HepG2 (cell line): ENCODE results near the gene FXYD6. TPM values are rescaled to one million over a fixed set of nuclear protein-coding genes. Genes with fewer than 3 reads are reported as not detected.

ENCODE experiments used
- CEBPB ChIP-seq: IDR thresholded peaks from 2 replicates; pipeline ENCODE4 v1.6.1; 2011; ENCODE audit warnings: low read depth, low read length, improper control_type of control experiment, borderline replicate concordance
- ELF3 ChIP-seq: IDR thresholded peaks from 2 replicates; pipeline ENCODE4 v1.6.1; 2016; ENCODE audit warnings: missing genetic modification reagents, missing compliant biosample characterization
- JUN ChIP-seq: sonication (generic); formaldehyde crosslinking; IDR thresholded peaks from 2 replicates; pipeline ENCODE4 v1.4.0; 2020; ENCODE audit warnings: mild to moderate bottlenecking, missing genetic modification reagents
- MAFF ChIP-seq: IDR thresholded peaks from 2 replicates; pipeline ENCODE4 v1.6.1; 2011; ENCODE audit warnings: low read depth, low read length, improper control_type of control experiment
- POLR2G ChIP-seq: fragments of 200-400 bp; formaldehyde crosslinking; IDR thresholded peaks from 2 replicates; pipeline ENCODE4 v1.6.1; 2018; ENCODE audit warnings: mild to moderate bottlenecking, low read depth, low read length, moderate library complexity
- PRPF4 ChIP-seq: fragments of 200-400 bp; formaldehyde crosslinking; IDR thresholded peaks from 2 replicates; pipeline ENCODE4 v1.6.1; 2016; ENCODE audit warnings: low read length, low read depth; ENCODE audit not compliant: poor library complexity, severe bottlenecking
- SIN3A ChIP-seq: IDR thresholded peaks from 2 replicates; pipeline ENCODE4 v1.6.1; 2011; ENCODE audit warnings: low read depth, mild to moderate bottlenecking, control low read depth, low read length, borderline replicate concordance
- SNAI1 ChIP-seq: sonication (generic); formaldehyde crosslinking; IDR thresholded peaks from 2 replicates; pipeline ENCODE4 v1.5.0; 2020; ENCODE audit warnings: mild to moderate bottlenecking, missing genetic modification reagents, borderline replicate concordance
- SOX6 ChIP-seq, 2 experiments: fragments of 450-650 bp in 1 of 2; sonication (generic) in 1 of 2; formaldehyde crosslinking in 1 of 2; IDR thresholded peaks; 2 replicates each; pipeline versions ENCODE4 v1.4.0 to v1.6.1; 2017 to 2020; ENCODE audit warnings: antibody characterized with exemption in 1 of 2, mild to moderate bottlenecking in 1 of 2, missing genetic modification reagents in 1 of 2
- TBX3 ChIP-seq: fragments of 450-650 bp; IDR thresholded peaks from 2 replicates; pipeline ENCODE4 v1.6.1; 2017; ENCODE audit warnings: antibody characterized with exemption, mild to moderate bottlenecking, inconsistent platforms, borderline replicate concordance
- ZNF713 ChIP-seq: sonication (generic); formaldehyde crosslinking; IDR thresholded peaks from 2 replicates; pipeline ENCODE4 v1.4.0; 2020; ENCODE audit warnings: mild to moderate bottlenecking, missing genetic modification reagents
- ZNF720 ChIP-seq: sonication (generic); formaldehyde crosslinking; IDR thresholded peaks from 2 replicates; pipeline ENCODE4 v1.4.0; 2020; ENCODE audit warnings: missing genetic modification reagents
- ZNF839 ChIP-seq: sonication (generic); formaldehyde crosslinking; IDR thresholded peaks from 2 replicates; pipeline ENCODE4 v1.4.0; 2020; ENCODE audit warnings: missing genetic modification reagents, mild to moderate bottlenecking, borderline replicate concordance
- ZNF878 ChIP-seq: sonication (generic); formaldehyde crosslinking; IDR thresholded peaks from 2 replicates; pipeline ENCODE4 v1.8.1; 2023; ENCODE audit warnings: mild to moderate bottlenecking, missing genetic modification reagents, moderate library complexity
- polyA plus RNA-seq, 8 experiments: library from polyadenylated mRNA; depleted of rRNA in 3 of 8; stranded (reverse) in 7 of 8; unstranded in 1 of 8; fragments of >200 nt; fragmentation: Illumina TruSeq in 4 of 8; extraction: Trizol in 4 of 8; gene quantifications; 2 replicates each; pipeline versions ENCODE4 v1.2.1 to v1.2.3, GENCODE V29; 2011 to 2016; ENCODE audit warnings: low read depth in 4 of 8, missing spikeins in 1 of 8, mixed read lengths in 1 of 8; ENCODE audit not compliant: insufficient read depth in 1 of 8
- total RNA-seq, 5 experiments: library from RNA; depleted of rRNA; stranded (reverse); fragments of >200 nt; fragmentation: Illumina TruSeq; extraction: Trizol; gene quantifications; 2 replicates each; pipeline ENCODE4 v1.2.3, GENCODE V29; 2016; ENCODE audit warnings: low read depth in 1 of 5
- TF ChIP-seq, protein P1 (sequence below): IDR thresholded peaks from 2 replicates; pipeline ENCODE4 v1.6.1; 2016; ENCODE audit warnings: mild to moderate bottlenecking, missing biosample characterization, missing genetic modification reagents
- TF ChIP-seq, protein P2 (sequence below): sonication (generic); formaldehyde crosslinking; IDR thresholded peaks from 2 replicates; pipeline ENCODE4 v1.5.0; 2020; ENCODE audit warnings: mild to moderate bottlenecking, missing genetic modification reagents
- TF ChIP-seq, protein P3 (sequence below): sonication (generic); formaldehyde crosslinking; IDR thresholded peaks from one replicate; pipeline ENCODE4 v1.5.1; 2020; ENCODE audit warnings: mild to moderate bottlenecking, missing genetic modification reagents; ENCODE audit errors: not compliant biosample characterization

Gene FXYD6
- total and polyA plus RNA-seq, 2 of the 13 experiments (the other 11 are each of a cell fraction or from before 2014, with no cell fraction given) = not detected

DNA sequence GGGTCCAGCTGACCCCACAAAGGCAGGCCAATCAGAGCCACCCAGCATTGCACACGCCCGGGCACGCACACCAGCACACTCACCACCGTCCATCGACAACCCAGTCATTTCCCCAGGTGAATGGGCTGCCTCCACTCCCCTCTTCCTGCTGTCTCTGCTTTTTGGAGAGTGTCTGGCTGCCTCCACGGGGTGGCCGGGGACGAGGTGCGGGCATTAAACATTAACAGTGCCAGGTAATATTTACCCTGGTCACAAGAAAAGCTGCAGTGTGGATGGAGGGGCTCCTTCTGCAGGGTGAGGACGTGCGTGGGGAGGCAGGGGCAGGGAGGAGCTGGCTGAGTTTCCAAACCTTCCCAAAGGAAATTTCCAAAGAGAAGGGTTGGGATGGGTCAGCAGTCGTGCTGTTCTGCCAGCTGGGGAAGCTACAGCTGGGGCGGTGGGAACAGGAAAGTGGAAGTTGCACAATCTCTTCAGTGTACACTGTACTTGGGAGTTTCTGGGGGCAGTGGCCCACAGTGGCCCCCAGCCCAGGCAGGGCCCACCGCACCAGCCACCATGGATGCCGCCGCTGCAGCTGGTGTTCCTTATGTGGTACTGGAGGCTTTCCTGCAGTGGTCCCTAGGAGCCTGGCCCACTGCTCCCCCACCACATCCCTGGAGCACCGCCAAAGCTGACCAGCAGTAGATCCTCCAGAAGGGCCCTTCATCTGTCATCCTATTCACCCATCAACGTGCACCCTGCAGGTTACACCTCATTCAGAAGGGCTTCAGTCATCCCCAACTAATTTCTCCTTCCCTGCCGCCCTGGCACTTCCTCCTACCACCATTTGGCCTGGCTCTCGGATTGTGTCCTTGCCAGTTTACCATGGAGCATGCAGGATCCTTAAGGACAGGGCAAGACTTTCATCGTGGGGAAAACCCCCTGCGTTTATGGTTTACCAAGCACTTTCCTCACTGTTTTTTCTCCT, 51.6 kb downstream of the FXYD6 start, which contains the start of gene FXYD2 (continued):
- TF ChIP-seq, protein P1, sequence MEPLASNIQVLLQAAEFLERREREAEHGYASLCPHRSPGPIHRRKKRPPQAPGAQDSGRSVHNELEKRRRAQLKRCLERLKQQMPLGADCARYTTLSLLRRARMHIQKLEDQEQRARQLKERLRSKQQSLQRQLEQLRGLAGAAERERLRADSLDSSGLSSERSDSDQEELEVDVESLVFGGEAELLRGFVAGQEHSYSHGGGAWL (CRISPR knock-in tag) = no peak
- no peak for TF ChIP-seq TBX3
- TF ChIP-seq PRPF4 = no peak
- peak; percentile 89 for TF ChIP-seq POLR2G
- TF ChIP-seq ZNF878 (CRISPR knock-in tag) = no peak
- TF ChIP-seq JUN (CRISPR knock-in tag) = no peak
- TF ChIP-seq ZNF713 (CRISPR knock-in tag) = no peak
- TF ChIP-seq MAFF = no peak
- peak; percentile 10; the same call in 1 of the 2 replicates for TF ChIP-seq ELF3
- TF ChIP-seq SIN3A = no peak
- TF ChIP-seq SOX6 (IDR thresholded peaks at IDR 0.05) = no peak
- TF ChIP-seq SOX6 (CRISPR knock-in tag; IDR thresholded peaks at IDR 0.05) = no peak; the same call in 1 of the 2 replicates
- TF ChIP-seq, protein P2, sequence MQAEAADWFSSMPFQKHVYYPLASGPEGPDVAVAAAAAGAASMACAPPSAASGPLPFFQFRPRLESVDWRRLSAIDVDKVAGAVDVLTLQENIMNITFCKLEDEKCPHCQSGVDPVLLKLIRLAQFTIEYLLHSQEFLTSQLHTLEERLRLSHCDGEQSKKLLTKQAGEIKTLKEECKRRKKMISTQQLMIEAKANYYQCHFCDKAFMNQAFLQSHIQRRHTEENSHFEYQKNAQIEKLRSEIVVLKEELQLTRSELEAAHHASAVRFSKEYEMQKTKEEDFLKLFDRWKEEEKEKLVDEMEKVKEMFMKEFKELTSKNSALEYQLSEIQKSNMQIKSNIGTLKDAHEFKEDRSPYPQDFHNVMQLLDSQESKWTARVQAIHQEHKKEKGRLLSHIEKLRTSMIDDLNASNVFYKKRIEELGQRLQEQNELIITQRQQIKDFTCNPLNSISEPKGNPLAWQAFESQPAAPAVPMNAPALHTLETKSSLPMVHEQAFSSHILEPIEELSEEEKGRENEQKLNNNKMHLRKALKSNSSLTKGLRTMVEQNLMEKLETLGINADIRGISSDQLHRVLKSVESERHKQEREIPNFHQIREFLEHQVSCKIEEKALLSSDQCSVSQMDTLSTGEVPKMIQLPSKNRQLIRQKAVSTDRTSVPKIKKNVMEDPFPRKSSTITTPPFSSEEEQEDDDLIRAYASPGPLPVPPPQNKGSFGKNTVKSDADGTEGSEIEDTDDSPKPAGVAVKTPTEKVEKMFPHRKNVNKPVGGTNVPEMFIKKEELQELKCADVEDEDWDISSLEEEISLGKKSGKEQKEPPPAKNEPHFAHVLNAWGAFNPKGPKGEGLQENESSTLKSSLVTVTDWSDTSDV (CRISPR knock-in tag) = no peak
- no peak for TF ChIP-seq ZNF839 (CRISPR knock-in tag)
- no peak for TF ChIP-seq SNAI1 (CRISPR knock-in tag)
- no peak for TF ChIP-seq ZNF720 (CRISPR knock-in tag)
- TF ChIP-seq, protein P3, sequence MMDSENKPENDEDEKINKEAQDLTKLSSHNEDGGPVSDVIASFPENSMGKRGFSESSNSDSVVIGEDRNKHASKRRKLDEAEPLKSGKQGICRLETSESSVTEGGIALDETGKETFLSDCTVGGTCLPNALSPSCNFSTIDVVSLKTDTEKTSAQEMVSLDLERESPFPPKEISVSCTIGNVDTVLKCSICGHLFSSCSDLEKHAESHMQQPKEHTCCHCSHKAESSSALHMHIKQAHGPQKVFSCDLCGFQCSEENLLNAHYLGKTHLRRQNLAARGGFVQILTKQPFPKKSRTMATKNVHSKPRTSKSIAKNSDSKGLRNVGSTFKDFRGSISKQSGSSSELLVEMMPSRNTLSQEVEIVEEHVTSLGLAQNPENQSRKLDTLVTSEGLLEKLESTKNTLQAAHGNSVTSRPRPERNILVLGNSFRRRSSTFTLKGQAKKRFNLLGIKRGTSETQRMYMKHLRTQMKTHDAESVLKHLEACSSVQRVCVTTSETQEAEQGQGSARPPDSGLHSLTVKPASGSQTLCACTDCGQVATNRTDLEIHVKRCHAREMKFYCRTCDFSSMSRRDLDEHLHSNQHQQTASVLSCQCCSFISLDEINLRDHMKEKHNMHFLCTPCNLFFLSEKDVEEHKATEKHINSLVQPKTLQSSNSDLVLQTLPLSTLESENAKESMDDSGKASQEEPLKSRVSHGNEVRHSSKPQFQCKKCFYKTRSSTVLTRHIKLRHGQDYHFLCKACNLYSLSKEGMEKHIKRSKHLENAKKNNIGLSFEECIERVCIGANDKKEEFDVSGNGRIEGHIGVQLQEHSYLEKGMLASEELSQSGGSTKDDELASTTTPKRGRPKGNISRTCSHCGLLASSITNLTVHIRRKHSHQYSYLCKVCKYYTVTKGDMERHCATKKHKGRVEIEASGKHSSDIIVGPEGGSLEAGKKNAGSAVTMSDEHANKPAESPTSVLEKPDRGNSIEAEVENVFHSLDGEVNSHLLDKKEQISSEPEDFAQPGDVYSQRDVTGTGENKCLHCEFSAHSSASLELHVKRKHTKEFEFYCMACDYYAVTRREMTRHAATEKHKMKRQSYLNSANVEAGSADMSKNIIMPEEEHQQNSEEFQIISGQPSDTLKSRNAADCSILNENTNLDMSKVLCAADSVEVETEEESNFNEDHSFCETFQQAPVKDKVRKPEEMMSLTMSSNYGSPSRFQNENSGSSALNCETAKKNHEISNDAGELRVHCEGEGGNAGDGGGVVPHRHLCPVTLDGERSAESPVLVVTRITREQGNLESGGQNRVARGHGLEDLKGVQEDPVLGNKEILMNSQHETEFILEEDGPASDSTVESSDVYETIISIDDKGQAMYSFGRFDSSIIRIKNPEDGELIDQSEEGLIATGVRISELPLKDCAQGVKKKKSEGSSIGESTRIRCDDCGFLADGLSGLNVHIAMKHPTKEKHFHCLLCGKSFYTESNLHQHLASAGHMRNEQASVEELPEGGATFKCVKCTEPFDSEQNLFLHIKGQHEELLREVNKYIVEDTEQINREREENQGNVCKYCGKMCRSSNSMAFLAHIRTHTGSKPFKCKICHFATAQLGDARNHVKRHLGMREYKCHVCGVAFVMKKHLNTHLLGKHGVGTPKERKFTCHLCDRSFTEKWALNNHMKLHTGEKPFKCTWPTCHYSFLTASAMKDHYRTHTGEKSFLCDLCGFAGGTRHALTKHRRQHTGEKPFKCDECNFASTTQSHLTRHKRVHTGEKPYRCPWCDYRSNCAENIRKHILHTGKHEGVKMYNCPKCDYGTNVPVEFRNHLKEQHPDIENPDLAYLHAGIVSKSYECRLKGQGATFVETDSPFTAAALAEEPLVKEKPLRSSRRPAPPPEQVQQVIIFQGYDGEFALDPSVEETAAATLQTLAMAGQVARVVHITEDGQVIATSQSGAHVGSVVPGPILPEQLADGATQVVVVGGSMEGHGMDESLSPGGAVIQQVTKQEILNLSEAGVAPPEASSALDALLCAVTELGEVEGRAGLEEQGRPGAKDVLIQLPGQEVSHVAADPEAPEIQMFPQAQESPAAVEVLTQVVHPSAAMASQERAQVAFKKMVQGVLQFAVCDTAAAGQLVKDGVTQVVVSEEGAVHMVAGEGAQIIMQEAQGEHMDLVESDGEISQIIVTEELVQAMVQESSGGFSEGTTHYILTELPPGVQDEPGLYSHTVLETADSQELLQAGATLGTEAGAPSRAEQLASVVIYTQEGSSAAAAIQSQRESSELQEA = no peak
- peak; percentile 87 for TF ChIP-seq CEBPB
